K562 (cell line): ENCODE results near the gene CDK5R2. TPM values are rescaled to one million over a fixed set of nuclear protein-coding genes. Genes with fewer than 3 reads are reported as not detected.

Source experiments
- CBFB ChIP-seq: sonication (generic); formaldehyde crosslinking; IDR thresholded peaks from 2 replicates; pipeline ENCODE4 v1.4.0; 2020; ENCODE audit warnings: mild to moderate bottlenecking, missing genetic modification reagents
- CSDE1 ChIP-seq, 2 experiments: fragments of 450-650 bp; IDR thresholded peaks; 2 replicates each; pipeline ENCODE4 v1.6.1; 2016; ENCODE audit warnings: mild to moderate bottlenecking in 1 of 2
- polyA plus RNA-seq, 8 experiments: library from polyadenylated mRNA; depleted of rRNA in 4 of 8; stranded (reverse) in 5 of 8; unstranded in 3 of 8; fragments of >200 nt; fragmentation: Nextera tagmentation in 2 of 8; fragmentation: Illumina TruSeq in 1 of 8; extraction: Ambion mirVana in 2 of 8; extraction: Trizol in 1 of 8; gene quantifications; 2 replicates each; pipeline versions ENCODE4 v1.2.1 to v1.2.3, GENCODE V29; 2011 to 2014; ENCODE audit warnings: inconsistent platforms in 1 of 8, missing spikeins in 1 of 8
- total RNA-seq, 7 experiments: library from RNA; depleted of rRNA in 6 of 7; stranded (reverse); fragments of >200 nt in 6 of 7; fragmentation: Illumina TruSeq in 2 of 7; extraction: Trizol in 2 of 7; gene quantifications; 2 replicates each; pipeline versions ENCODE4 v1.2.1 to v1.2.3, GENCODE V29; 2011 to 2021; ENCODE audit warnings: low replicate concordance in 1 of 7
- TF ChIP-seq, protein P1 (sequence below), 2 experiments: fragments of 450-650 bp; formaldehyde crosslinking in 1 of 2; IDR thresholded peaks; 2 replicates each; pipeline versions ENCODE4 v1.4.0 to v1.6.1; 2014 to 2020; ENCODE audit warnings: mild to moderate bottlenecking in 2 of 2, borderline replicate concordance in 1 of 2, low read depth in 1 of 2

CDK5R2 gene
- total and polyA plus RNA-seq, 9 of the 15 experiments (the other 6 are each of a cell fraction or from before 2014, with no cell fraction given), result 0.09 TPM; not detected in 8

DNA sequence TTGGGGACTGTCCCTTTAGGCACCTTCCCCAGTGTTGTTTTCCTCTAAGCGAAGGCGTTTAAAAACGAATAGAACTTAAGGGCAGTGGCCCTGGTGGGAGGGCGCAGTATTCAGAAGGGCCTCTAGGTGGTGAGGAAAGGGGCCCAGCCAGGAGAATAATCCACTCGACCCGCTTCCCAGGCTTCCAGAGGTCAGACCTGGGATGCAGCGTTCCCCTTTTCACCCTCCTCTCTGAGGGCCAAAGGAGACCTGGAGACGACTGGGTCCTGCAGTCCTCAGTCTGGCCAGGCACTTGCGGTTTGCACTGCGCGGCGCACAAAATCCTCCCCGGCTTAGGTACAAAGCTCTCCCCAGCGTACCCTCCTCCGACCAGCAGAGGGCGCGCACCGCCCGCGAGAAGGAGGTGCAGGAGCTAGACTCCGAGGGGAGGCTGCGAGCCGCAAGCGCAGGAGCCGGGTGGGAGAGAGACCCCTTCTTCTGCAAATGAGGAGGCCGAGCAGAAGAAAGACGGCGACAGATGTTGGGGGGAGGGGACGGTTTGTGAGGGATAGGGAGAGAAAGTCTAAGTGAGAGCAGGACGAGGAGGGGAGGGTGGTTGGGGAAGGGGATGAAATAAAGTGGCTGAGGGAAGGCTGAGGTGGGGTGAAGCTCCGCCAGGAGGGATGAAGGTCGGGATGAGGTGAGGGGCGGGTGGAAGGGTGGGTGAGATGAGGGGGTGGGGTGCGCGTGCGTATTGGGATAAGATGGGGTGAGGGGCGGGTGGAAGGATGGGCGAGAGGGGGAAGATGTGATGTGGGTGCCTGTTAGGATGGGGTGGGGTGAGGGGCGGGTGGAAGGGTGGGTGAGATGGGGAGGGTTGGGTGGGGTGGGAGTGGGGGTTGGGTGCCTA, 20.6 kb downstream of the CDK5R2 start (continued):
- TF ChIP-seq, protein P1, sequence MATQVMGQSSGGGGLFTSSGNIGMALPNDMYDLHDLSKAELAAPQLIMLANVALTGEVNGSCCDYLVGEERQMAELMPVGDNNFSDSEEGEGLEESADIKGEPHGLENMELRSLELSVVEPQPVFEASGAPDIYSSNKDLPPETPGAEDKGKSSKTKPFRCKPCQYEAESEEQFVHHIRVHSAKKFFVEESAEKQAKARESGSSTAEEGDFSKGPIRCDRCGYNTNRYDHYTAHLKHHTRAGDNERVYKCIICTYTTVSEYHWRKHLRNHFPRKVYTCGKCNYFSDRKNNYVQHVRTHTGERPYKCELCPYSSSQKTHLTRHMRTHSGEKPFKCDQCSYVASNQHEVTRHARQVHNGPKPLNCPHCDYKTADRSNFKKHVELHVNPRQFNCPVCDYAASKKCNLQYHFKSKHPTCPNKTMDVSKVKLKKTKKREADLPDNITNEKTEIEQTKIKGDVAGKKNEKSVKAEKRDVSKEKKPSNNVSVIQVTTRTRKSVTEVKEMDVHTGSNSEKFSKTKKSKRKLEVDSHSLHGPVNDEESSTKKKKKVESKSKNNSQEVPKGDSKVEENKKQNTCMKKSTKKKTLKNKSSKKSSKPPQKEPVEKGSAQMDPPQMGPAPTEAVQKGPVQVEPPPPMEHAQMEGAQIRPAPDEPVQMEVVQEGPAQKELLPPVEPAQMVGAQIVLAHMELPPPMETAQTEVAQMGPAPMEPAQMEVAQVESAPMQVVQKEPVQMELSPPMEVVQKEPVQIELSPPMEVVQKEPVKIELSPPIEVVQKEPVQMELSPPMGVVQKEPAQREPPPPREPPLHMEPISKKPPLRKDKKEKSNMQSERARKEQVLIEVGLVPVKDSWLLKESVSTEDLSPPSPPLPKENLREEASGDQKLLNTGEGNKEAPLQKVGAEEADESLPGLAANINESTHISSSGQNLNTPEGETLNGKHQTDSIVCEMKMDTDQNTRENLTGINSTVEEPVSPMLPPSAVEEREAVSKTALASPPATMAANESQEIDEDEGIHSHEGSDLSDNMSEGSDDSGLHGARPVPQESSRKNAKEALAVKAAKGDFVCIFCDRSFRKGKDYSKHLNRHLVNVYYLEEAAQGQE (IDR thresholded peaks at IDR 0.05; ENCODE audit: borderline replicate concordance), result peak; percentile 70; the same call in 1 of the 2 replicates
- TF ChIP-seq, protein P1 (CRISPR knock-in tag; IDR thresholded peaks at IDR 0.05; ENCODE audit: low read depth), result 0 out of 2 replicates have a peak, but pooled peaks have one; percentile 46
- TF ChIP-seq CSDE1 (IDR thresholded peaks at IDR 0.05) (no peak), CBFB (CRISPR knock-in tag) (peak; percentile 55; the same call in 1 of the 2 replicates)
